ENCODE results near the gene CERS6. TPM values are rescaled to one million over a fixed set of nuclear protein-coding genes. Genes with fewer than 3 reads are reported as not detected.
A peak's percentile ranks its signal among the peaks of the same experiment; 100 is the strongest.

CERS6 gene
- total RNA-seq, 1 experiment from 2014 or later: 20.3 TPM

- no peak for DNase-seq (ENCODE audit: low read depth, low spot score)
- in situ Hi-C loops (cut with HindIII; ENCODE audit: low pct_unique_long_range_greater_than_20kb, low sequenced_read_pairs): no loop called here
Measured at GRCh38 chr2:168734199-168734760, 278.2 kb downstream of the CERS6 start.

- in situ Hi-C loops (cut with HindIII; ENCODE audit: low pct_unique_long_range_greater_than_20kb, low sequenced_read_pairs): no loop called here
- DNase-seq (ENCODE audit: low read depth, low spot score): no peak
Measured at GRCh38 chr2:168736649-168737445, 280.8 kb downstream of the CERS6 start.

GRCh38 chr2:168738062-168738461 lies 282.0 kb downstream of the CERS6 start:
- in situ Hi-C loops (cut with HindIII; ENCODE audit: low pct_unique_long_range_greater_than_20kb, low sequenced_read_pairs): no loop called here
- DNase-seq (ENCODE audit: low read depth, low spot score): no peak

GRCh38 chr2:168740360-168740759 lies 284.3 kb downstream of the CERS6 start:
- no peak for DNase-seq (ENCODE audit: low read depth, low spot score)

GRCh38 chr2:168740788-168741187 lies 284.7 kb downstream of the CERS6 start:
- in situ Hi-C loops (cut with HindIII; ENCODE audit: low pct_unique_long_range_greater_than_20kb, low sequenced_read_pairs): no loop called here
- DNase-seq (ENCODE audit: low read depth, low spot score): no peak

More at GRCh38 chr2:168740360-168740759, 284.3 kb downstream of the CERS6 start:
- in situ Hi-C loops (cut with HindIII; ENCODE audit: low pct_unique_long_range_greater_than_20kb, low sequenced_read_pairs): no loop called here

GRCh38 chr2:168742258-168742932 lies 286.3 kb downstream of the CERS6 start:
- in situ Hi-C loops (cut with HindIII; ENCODE audit: low pct_unique_long_range_greater_than_20kb, low sequenced_read_pairs): no loop called here
- DNase-seq (ENCODE audit: low read depth, low spot score): no peak

GRCh38 chr2:168744844-168745243 lies 288.8 kb downstream of the CERS6 start:
- DNase-seq (ENCODE audit: low read depth, low spot score): no peak
- in situ Hi-C loops (cut with HindIII; ENCODE audit: low pct_unique_long_range_greater_than_20kb, low sequenced_read_pairs): no loop called here

- in situ Hi-C loops (cut with HindIII; ENCODE audit: low pct_unique_long_range_greater_than_20kb, low sequenced_read_pairs): no loop called here
- no peak for DNase-seq (ENCODE audit: low read depth, low spot score)
Measured at GRCh38 chr2:168748461-168748860, 292.4 kb downstream of the CERS6 start.

- no peak for DNase-seq (ENCODE audit: low read depth, low spot score)
- in situ Hi-C loops (cut with HindIII; ENCODE audit: low pct_unique_long_range_greater_than_20kb, low sequenced_read_pairs): no loop called here
Measured at GRCh38 chr2:168749297-168749696, 293.2 kb downstream of the CERS6 start.

- in situ Hi-C loops (cut with HindIII; ENCODE audit: low pct_unique_long_range_greater_than_20kb, low sequenced_read_pairs): no loop called here
- no peak for DNase-seq (ENCODE audit: low read depth, low spot score)
Measured at GRCh38 chr2:168751104-168751740, 295.1 kb downstream of the CERS6 start.

- in situ Hi-C loops (cut with HindIII; ENCODE audit: low pct_unique_long_range_greater_than_20kb, low sequenced_read_pairs): no loop called here
- no peak for DNase-seq (ENCODE audit: low read depth, low spot score)
Measured at GRCh38 chr2:168752361-168752760, 296.3 kb downstream of the CERS6 start.

GRCh38 chr2:168753765-168754329 lies 297.8 kb downstream of the CERS6 start:
- in situ Hi-C loops (cut with HindIII; ENCODE audit: low pct_unique_long_range_greater_than_20kb, low sequenced_read_pairs): no loop called here
- no peak for DNase-seq (ENCODE audit: low read depth, low spot score)

GRCh38 chr2:168757223-168757622 lies 301.2 kb downstream of the CERS6 start:
- no peak for DNase-seq (ENCODE audit: low read depth, low spot score)
- in situ Hi-C loops (cut with HindIII; ENCODE audit: low pct_unique_long_range_greater_than_20kb, low sequenced_read_pairs): no loop called here

- DNase-seq (ENCODE audit: low read depth, low spot score): peak; percentile 69
- in situ Hi-C loops (cut with HindIII; ENCODE audit: low pct_unique_long_range_greater_than_20kb, low sequenced_read_pairs): no loop called here
Measured at GRCh38 chr2:168758970-168759820, 303.1 kb downstream of the CERS6 start.

- in situ Hi-C loops (cut with HindIII; ENCODE audit: low pct_unique_long_range_greater_than_20kb, low sequenced_read_pairs): no loop called here
- DNase-seq (ENCODE audit: low read depth, low spot score): no peak
Measured at GRCh38 chr2:168765401-168765800, 309.3 kb downstream of the CERS6 start.

- in situ Hi-C loops (cut with HindIII; ENCODE audit: low pct_unique_long_range_greater_than_20kb, low sequenced_read_pairs): no loop called here
- DNase-seq (ENCODE audit: low read depth, low spot score): peak; percentile 51
Measured at GRCh38 chr2:168766600-168766999, 310.5 kb downstream of the CERS6 start.

GRCh38 chr2:168767258-168767657 lies 311.2 kb downstream of the CERS6 start:
- in situ Hi-C loops (cut with HindIII; ENCODE audit: low pct_unique_long_range_greater_than_20kb, low sequenced_read_pairs): no loop called here
- DNase-seq (ENCODE audit: low read depth, low spot score): no peak

Data from SK-MEL-5 (cell line).